GM10266 (cell line): Measurements from ENCODE around the gene RFX5.
"Not testable (repeated sequence)": the region's sequence is repeated elsewhere in the genome, so short reads cannot be mapped to it uniquely, and the experiment has no call there.

ENCODE experiments used
- DNase-seq: peaks from one replicate; pipeline ENCODE4 v3.0.0; 2012; ENCODE audit errors: extremely low spot score
- CTCF ChIP-seq: IDR thresholded peaks from 2 replicates; pipeline ENCODE4 v1.5.1; 2012; ENCODE audit warnings: mild to moderate bottlenecking, low read depth; ENCODE audit not compliant: control insufficient read depth, insufficient read depth; ENCODE audit errors: missing control alignments

Gene RFX5

GRCh38 chr1:151346769-151347522, at the start of gene RFX5:
RFX5 (minus strand) TSS chr1:151347252; CDS start chr1:151346320, 932 bp downstream.
- no peak for TF ChIP-seq CTCF
- peak; percentile 90 for DNase-seq

- not testable (repeated sequence) for DNase-seq
Observed at GRCh38 chr1:151396265-151396664, 49.2 kb upstream of the RFX5 start.

GRCh38 chr1:151393583-151393982, 46.5 kb upstream of the RFX5 start:
- TF ChIP-seq CTCF, result no peak
- no peak for DNase-seq

GRCh38 chr1:151391079-151391563, 44.1 kb upstream of the RFX5 start:
- no peak for DNase-seq
- no peak for TF ChIP-seq CTCF

GRCh38 chr1:151390221-151391078, 43.4 kb upstream of the RFX5 start:
- not testable (repeated sequence) for DNase-seq

- no peak for DNase-seq
- TF ChIP-seq CTCF, result no peak
Observed at GRCh38 chr1:151386002-151386401, 39.0 kb upstream of the RFX5 start.

- no peak for TF ChIP-seq CTCF
- no peak for DNase-seq
Observed at GRCh38 chr1:151384584-151384983, 37.5 kb upstream of the RFX5 start.
